ENCODE data around the gene PPM1H. TPM values are rescaled to one million over a fixed set of nuclear protein-coding genes. Genes with fewer than 3 reads are reported as not detected.

PPM1H gene
- total RNA-seq, 4 donors from 2014 or later: 1.5 to 2.7 (median 2.3) TPM

DNA sequence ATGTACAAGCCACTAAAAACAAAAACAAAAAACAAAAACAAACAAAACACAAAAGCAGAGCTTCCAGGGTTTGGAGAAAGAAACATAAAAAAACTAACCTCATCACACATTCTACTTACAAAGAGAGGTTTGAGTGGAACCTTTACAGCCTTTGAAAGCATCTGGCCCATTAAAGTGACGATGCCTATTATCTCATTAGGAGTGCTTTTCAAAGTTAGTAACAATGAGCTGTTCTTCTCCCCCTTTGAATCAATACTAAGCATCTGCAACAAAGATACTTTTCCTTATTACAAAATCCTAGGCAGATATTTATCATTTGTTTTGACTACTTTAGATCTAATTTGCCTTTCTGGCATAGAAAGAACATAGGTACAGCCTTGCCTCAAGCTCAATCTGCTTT lies 217.3 kb downstream of the PPM1H start:
- TF ChIP-seq, protein P1, sequence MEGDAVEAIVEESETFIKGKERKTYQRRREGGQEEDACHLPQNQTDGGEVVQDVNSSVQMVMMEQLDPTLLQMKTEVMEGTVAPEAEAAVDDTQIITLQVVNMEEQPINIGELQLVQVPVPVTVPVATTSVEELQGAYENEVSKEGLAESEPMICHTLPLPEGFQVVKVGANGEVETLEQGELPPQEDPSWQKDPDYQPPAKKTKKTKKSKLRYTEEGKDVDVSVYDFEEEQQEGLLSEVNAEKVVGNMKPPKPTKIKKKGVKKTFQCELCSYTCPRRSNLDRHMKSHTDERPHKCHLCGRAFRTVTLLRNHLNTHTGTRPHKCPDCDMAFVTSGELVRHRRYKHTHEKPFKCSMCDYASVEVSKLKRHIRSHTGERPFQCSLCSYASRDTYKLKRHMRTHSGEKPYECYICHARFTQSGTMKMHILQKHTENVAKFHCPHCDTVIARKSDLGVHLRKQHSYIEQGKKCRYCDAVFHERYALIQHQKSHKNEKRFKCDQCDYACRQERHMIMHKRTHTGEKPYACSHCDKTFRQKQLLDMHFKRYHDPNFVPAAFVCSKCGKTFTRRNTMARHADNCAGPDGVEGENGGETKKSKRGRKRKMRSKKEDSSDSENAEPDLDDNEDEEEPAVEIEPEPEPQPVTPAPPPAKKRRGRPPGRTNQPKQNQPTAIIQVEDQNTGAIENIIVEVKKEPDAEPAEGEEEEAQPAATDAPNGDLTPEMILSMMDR (IDR thresholded peaks at IDR 0.05; ENCODE audit: low read depth): no peak

DNA sequence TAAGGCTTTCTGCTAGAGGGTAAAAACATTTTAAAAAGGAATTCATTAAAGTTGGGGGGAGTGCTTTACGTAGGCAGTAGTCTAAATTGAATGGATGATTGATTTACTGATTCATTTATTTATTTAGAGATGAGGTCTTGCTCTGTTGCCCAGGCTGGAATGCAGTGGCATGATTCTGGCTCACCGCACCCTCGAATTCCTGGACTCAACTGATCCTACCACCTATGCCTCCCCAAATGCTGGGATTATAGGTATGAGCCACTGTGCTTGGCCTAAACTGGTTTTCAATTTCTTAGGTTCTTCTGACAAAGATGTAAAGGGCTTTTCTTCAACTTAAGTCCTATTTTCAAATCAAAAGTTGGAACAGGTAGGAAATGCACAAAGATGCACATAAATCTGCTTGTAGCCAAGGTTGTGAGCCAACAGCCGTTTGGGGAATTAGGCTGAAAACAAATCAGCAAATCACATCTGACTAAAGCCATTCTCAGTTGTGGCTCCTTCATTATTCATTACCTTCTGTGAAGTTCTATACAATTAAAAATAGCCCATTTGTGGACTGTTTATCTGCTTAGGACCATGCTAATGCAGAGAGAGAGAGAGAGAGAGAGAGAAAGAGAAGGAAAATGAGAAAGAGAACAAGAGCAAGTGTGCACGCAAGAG lies 218.0 kb downstream of the PPM1H start:
- TF ChIP-seq, protein P1 (IDR thresholded peaks at IDR 0.05; ENCODE audit: low read depth): no peak

DNA sequence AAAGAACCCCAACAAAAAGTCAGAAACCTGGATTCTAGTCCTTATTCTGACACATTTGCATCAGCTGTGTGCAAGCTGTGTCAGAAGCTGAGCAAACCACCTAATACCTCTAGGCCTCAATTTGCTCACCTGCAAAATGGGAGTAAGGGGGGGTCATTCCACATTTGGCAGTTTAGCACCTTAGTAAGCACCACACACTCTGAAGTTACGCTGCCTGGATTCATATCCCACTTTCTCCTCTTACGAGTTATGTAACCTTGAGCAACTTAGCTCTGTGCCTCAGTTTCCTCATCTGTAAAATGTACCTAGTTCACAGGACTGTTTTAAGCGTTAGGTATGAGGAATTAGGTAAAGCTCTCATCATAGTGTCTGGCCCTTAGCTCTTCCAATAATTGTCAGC lies 218.9 kb downstream of the PPM1H start:
- TF ChIP-seq, protein P1 (IDR thresholded peaks at IDR 0.05; ENCODE audit: low read depth): no peak

DNA sequence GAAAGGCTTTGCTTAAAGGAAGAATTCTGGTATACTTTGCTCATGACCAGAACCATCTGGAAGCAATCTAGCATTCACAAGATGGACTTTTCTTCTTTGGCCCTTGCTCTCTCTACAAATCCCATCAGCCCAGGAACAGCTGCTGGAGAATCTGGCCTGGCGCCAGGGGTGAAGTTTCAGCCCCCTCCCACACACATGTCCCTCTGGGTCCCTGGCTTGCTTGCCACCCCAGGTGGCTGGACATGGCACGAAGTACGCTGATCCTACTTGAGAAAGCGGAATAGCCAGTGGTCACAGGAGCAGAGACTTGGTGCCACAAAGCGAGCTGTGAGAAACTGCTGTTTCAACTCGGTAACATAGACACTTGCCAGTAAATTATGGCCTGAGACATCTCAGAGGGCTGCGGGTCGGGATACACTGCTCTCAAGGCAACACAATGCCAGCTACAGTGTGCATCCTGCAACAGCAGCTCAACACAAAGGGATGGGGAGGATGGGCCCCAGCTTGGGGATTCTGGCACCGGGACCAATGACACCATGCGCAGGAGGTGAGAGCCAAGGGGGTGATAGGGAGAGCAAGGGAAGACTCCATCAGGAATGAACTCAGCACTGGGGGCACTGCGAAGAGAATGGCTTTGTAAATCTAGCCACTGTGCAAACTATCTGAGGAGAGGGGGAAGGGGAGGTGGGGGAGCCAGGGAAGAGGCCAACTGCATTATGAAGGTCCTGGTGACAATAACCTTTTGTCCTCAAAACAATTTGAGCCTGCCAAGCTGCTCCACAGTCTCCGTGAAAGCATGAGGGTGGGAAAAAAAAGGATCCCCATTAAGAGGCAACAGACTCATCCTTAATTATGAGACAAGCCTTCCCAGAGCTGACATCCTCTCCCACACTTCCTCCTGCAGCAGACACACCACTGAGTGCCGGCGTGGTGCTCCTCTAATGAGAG lies 219.9 kb downstream of the PPM1H start:
- TF ChIP-seq, protein P1 (IDR thresholded peaks at IDR 0.05; ENCODE audit: low read depth): no peak

DNA sequence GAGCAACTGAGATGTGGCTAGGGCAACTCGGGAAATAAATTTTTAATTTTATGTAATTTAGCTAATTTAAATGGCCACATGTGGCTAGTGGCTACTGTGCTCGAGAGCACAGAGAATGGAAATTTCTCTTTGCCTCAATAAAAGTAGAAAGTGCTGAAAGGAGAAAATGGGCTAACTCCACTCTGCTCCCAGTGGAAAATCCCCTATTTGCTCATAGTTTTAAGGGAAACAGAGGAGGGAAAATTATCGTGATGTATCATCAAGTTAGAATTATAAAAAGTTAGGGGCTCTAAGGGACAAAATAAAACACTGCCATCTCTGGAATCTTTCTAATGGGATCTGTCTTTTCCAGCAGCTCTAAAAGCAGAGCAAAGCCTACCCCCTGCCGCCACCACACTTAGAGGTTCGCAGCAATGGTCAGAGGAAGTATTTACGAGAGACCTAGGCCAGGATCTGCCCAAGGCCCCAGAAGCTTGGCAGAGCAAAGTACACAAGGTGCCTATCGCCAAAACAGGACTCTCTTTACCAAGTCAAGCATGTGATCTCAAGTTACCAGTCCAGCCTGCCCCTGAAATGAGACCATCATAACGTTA lies 220.7 kb downstream of the PPM1H start:
- TF ChIP-seq, protein P1 (IDR thresholded peaks at IDR 0.05; ENCODE audit: low read depth): no peak

DNA sequence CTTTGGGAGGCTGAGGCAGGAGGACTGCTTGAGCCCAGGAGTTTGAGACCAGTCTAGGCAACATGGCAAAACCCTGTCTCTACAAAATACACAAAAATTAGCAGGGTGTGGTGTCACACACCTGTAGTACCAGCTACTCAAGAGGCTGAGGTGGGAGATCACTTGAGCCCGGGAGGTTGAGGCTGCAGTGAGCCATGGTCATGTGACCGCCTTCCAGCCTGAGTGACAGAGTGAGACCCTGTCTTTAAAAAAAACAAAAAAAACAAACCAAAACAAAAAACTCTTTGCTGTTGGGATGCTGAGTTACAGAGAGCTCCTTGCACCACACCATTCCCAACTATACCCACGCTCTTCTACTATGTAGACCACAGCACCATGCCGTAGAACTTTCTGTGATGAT lies 221.2 kb downstream of the PPM1H start:
- TF ChIP-seq, protein P1 (IDR thresholded peaks at IDR 0.05; ENCODE audit: low read depth): no peak

All from subcutaneous adipose tissue (tissue), 4 donors.